HepG2 (cell line): Measurements from ENCODE around the gene MEDAG. TPM values are rescaled to one million over a fixed set of nuclear protein-coding genes. Genes with fewer than 3 reads are reported as not detected.

ENCODE experiments used
- ATAC-seq: fragments of 200-7000 bp; cut with Tn5 transposase; 3 replicates; pipeline ENCODE4 v1.9.1; 2020; ENCODE audit warnings: mild to moderate bottlenecking, moderate library complexity
- BruUV-seq: library from RNA; stranded (reverse); fragments of 400-500 nt; replicated peaks from 2 replicates; lab custom pipeline; 2021; lab: Mats Ljungman, UMichigan
- CTCF ChIA-PET: fragments of 300-600 bp; formaldehyde crosslinking; extraction: SDS; loops from one replicate; lab custom pipeline; 2021; ENCODE audit warnings: low total read pairs, inconsistent platforms, low intra/inter-chr PET ratio; lab: Yijun Ruan, JAX
- POLR2A ChIA-PET: fragments of 350-600 bp; sonication (Branson Sonifier 250); formaldehyde crosslinking; loops from one replicate; lab custom pipeline; 2020; ENCODE audit warnings: antibody characterized with exemption, inconsistent platforms; lab: Yijun Ruan, JAX
- DNase-seq: peaks from one replicate; pipeline ENCODE4 v3.0.0-alpha.2; 2015; ENCODE audit warnings: low spot score
- FAIRE-seq: peaks from 3 replicates; lab custom pipeline; 2011; peaks lifted over from hg19 to GRCh38; lab: Jason Lieb, UNC
- H2AFZ ChIP-seq: one replicate; pipeline ENCODE4 v1.6.1; 2011; ENCODE audit warnings: low read length, inconsistent platforms
- H3K27ac ChIP-seq: fragments of 300-600 bp; 3 replicates; pipeline ENCODE4 v1.8.0; 2011; ENCODE audit warnings: mixed run types, mild to moderate bottlenecking, mixed read lengths, low read length, inconsistent platforms; ENCODE audit not compliant: insufficient read depth; ENCODE audit errors: extremely low read length
- H3K27me3 ChIP-seq, 2 experiments: fragments of 200-600 bp in 1 of 2; 2 replicates in 1 of 2; 3 replicates in 1 of 2; pipeline versions ENCODE4 v1.6.0 to v1.8.0; 2011; ENCODE audit warnings: low read length in 2 of 2, mild to moderate bottlenecking in 2 of 2, moderate library complexity in 2 of 2, inconsistent platforms in 1 of 2; ENCODE audit not compliant: insufficient read depth in 2 of 2, control insufficient read depth in 1 of 2
- H3K36me3 ChIP-seq, 2 experiments: fragments of 200-600 bp in 1 of 2; replicated peaks in 1 of 2; 2 replicates in 1 of 2; 3 replicates in 1 of 2; pipeline versions ENCODE4 v1.5.1 to v1.8.0; 2011; ENCODE audit warnings: low read length in 2 of 2, inconsistent platforms in 1 of 2; ENCODE audit not compliant: insufficient read depth in 2 of 2, control insufficient read depth in 1 of 2
- H3K4me1 ChIP-seq: 2 replicates; pipeline ENCODE4 v1.5.1; 2012; ENCODE audit warnings: low read length, inconsistent platforms; ENCODE audit not compliant: insufficient read depth
- H3K4me2 ChIP-seq: 2 replicates; pipeline ENCODE4 v1.6.0; 2011; ENCODE audit warnings: low read depth, low read length, inconsistent platforms
- H3K4me3 ChIP-seq, 3 experiments: fragments of 200-600 bp in 1 of 3; sonication (generic), shearing (Covaris generic) in 1 of 3; replicated peaks in 1 of 3; 2 replicates each; pipeline ENCODE4 v1.5.1; 2011 to 2016; ENCODE audit warnings: low read length in 3 of 3, inconsistent platforms in 2 of 3, low read depth in 2 of 3, mild to moderate bottlenecking in 2 of 3, control low read depth in 1 of 3, mixed read lengths in 1 of 3; ENCODE audit not compliant: insufficient read depth in 1 of 3
- H3K79me2 ChIP-seq: one replicate; pipeline ENCODE4 v1.6.1; 2011; ENCODE audit warnings: low read length, inconsistent platforms; ENCODE audit not compliant: insufficient read depth
- H3K9ac ChIP-seq: 2 replicates; pipeline ENCODE4 v1.6.0; 2011; ENCODE audit warnings: mild to moderate bottlenecking, low read depth, low read length, inconsistent platforms; ENCODE audit not compliant: insufficient read depth
- H3K9me3 ChIP-seq: 2 replicates; pipeline ENCODE4 v1.5.1; 2012; ENCODE audit warnings: mild to moderate bottlenecking, low read length
- H4K20me1 ChIP-seq: 2 replicates; pipeline ENCODE4 v1.6.0; 2011; ENCODE audit warnings: inconsistent platforms, mild to moderate bottlenecking, low read length, moderate library complexity; ENCODE audit not compliant: insufficient read depth
- CTCF ChIP-seq: sonication (generic); formaldehyde crosslinking; IDR thresholded peaks from 2 replicates; pipeline ENCODE4 v1.5.0; 2020; ENCODE audit warnings: mild to moderate bottlenecking, missing genetic modification reagents, moderate library complexity
- HOXA7 ChIP-seq: sonication (generic); formaldehyde crosslinking; IDR thresholded peaks from 2 replicates; pipeline ENCODE4 v1.8.1; 2022; ENCODE audit warnings: mild to moderate bottlenecking, missing genetic modification reagents, moderate library complexity
- NR1H2 ChIP-seq: sonication (generic); formaldehyde crosslinking; IDR thresholded peaks from 2 replicates; pipeline ENCODE4 v1.8.1; 2022; ENCODE audit warnings: low read depth, missing genetic modification reagents, borderline replicate concordance
- STAG1 ChIP-seq: sonication (generic); formaldehyde crosslinking; IDR thresholded peaks from 2 replicates; pipeline ENCODE4 v1.4.0; 2020; ENCODE audit warnings: missing genetic modification reagents
- ZNF737 ChIP-seq: sonication (generic); formaldehyde crosslinking; IDR thresholded peaks from 2 replicates; pipeline ENCODE4 v1.5.0; 2020; ENCODE audit warnings: missing genetic modification reagents, mild to moderate bottlenecking, borderline replicate concordance
- ZNF883 ChIP-seq: sonication (generic); formaldehyde crosslinking; IDR thresholded peaks from 2 replicates; pipeline ENCODE4 v1.5.1; 2020; ENCODE audit warnings: mild to moderate bottlenecking, missing genetic modification reagents; ENCODE audit errors: not compliant biosample characterization
- WGBS: methylation state at CpG from one replicate; pipeline ENCODE4 v1.1.6; 2017; ENCODE audit warnings: low lambda C conversion rate; 5-methylcytosine and 5-hydroxymethylcytosine counted together
- in situ Hi-C: cut with HindIII; loops from 2 replicates; pipeline ENCODE4 v1.10.0; 2017; ENCODE audit warnings: low pct_unique_long_range_greater_than_20kb; ENCODE audit not compliant: extremely low pct_ligation_motif_present
- intact Hi-C: fragments of 100-400 bp; cut with micrococcal nuclease; formaldehyde crosslinking; loops from one replicate; pipeline ENCODE4 v1.10.0; 2022; ENCODE audit not compliant: unreplicated experiment
- polyA plus RNA-seq, 8 experiments: library from polyadenylated mRNA; depleted of rRNA in 3 of 8; stranded (reverse) in 7 of 8; unstranded in 1 of 8; fragments of >200 nt; fragmentation: Illumina TruSeq in 4 of 8; extraction: Trizol in 4 of 8; gene quantifications; 2 replicates each; pipeline versions ENCODE4 v1.2.1 to v1.2.3, GENCODE V29; 2011 to 2016; ENCODE audit warnings: low read depth in 4 of 8, missing spikeins in 1 of 8, mixed read lengths in 1 of 8; ENCODE audit not compliant: insufficient read depth in 1 of 8
- total RNA-seq, 5 experiments: library from RNA; depleted of rRNA; stranded (reverse); fragments of >200 nt; fragmentation: Illumina TruSeq; extraction: Trizol; gene quantifications; 2 replicates each; pipeline ENCODE4 v1.2.3, GENCODE V29; 2016; ENCODE audit warnings: low read depth in 1 of 5
- TF ChIP-seq, protein P1 (sequence below): sonication (generic); formaldehyde crosslinking; IDR thresholded peaks from 2 replicates; pipeline ENCODE4 v1.5.1; 2020; ENCODE audit warnings: mild to moderate bottlenecking, missing genetic modification reagents, moderate library complexity

Gene MEDAG
- total and polyA plus RNA-seq, 2 of the 13 experiments (the other 11 are each of a cell fraction or from before 2014, with no cell fraction given), result not detected

- no peak for DNase-seq
- in situ Hi-C loops, result loop anchor here (5.0 to 10.0 kb wide), 2 partner anchors 180 to 188 kb away; no protein-coding TSS in a partner anchor
Measured at GRCh38 chr13:30857018-30857417, 49.1 kb upstream of the MEDAG start.

More at GRCh38 chr13:30857018-30857417, 49.1 kb upstream of the MEDAG start:
- H3K36me3 ChIP-seq, result no peaks in the 10 kb centered on the region
- intact Hi-C loops, result no loop called here
- no peaks in the 10 kb centered on the region for H3K9me3 ChIP-seq
- CTCF ChIA-PET, result no interaction called here
- H3K4me3 ChIP-seq, result no peak overlapping the region
- FAIRE-seq, result no peak
- POLR2A ChIA-PET, result no interaction called here
- BruUV-seq, result no TSS peak
- no peak overlapping the region for H3K27ac ChIP-seq
- no peaks in the 10 kb centered on the region; a peak in 2 of 5 replicates for H3K27me3 ChIP-seq
- H3K79me2 ChIP-seq, result no peaks in the 10 kb centered on the region
- no peak overlapping the region for H3K9ac ChIP-seq
- peaks cover 46% of the 10 kb centered on the region for H3K4me1 ChIP-seq
- no peak for TF ChIP-seq HOXA7
- TF ChIP-seq NR1H2 (CRISPR knock-in tag), result no peak
- TF ChIP-seq STAG1 (CRISPR knock-in tag), result peak; percentile 32; the same call in 1 of the 2 replicates
- no peak for TF ChIP-seq ZNF737 (CRISPR knock-in tag)
- TF ChIP-seq ZNF883, result no peak
- TF ChIP-seq, protein P1, sequence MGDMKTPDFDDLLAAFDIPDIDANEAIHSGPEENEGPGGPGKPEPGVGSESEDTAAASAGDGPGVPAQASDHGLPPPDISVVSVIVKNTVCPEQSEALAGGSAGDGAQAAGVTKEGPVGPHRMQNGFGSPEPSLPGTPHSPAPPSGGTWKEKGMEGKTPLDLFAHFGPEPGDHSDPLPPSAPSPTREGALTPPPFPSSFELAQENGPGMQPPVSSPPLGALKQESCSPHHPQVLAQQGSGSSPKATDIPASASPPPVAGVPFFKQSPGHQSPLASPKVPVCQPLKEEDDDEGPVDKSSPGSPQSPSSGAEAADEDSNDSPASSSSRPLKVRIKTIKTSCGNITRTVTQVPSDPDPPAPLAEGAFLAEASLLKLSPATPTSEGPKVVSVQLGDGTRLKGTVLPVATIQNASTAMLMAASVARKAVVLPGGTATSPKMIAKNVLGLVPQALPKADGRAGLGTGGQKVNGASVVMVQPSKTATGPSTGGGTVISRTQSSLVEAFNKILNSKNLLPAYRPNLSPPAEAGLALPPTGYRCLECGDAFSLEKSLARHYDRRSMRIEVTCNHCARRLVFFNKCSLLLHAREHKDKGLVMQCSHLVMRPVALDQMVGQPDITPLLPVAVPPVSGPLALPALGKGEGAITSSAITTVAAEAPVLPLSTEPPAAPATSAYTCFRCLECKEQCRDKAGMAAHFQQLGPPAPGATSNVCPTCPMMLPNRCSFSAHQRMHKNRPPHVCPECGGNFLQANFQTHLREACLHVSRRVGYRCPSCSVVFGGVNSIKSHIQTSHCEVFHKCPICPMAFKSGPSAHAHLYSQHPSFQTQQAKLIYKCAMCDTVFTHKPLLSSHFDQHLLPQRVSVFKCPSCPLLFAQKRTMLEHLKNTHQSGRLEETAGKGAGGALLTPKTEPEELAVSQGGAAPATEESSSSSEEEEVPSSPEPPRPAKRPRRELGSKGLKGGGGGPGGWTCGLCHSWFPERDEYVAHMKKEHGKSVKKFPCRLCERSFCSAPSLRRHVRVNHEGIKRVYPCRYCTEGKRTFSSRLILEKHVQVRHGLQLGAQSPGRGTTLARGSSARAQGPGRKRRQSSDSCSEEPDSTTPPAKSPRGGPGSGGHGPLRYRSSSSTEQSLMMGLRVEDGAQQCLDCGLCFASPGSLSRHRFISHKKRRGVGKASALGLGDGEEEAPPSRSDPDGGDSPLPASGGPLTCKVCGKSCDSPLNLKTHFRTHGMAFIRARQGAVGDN, result 0 out of 2 replicates have a peak, but pooled peaks have one; percentile 17
- peak; percentile 46 for TF ChIP-seq CTCF (CRISPR knock-in tag)
- 44% methylated on average over 3 of the region's 4 CpGs for WGBS
- peak overlapping the region; percentile 28 for H2AFZ ChIP-seq
- no peaks in the 10 kb centered on the region for H4K20me1 ChIP-seq
- ATAC-seq, result peak; percentile 89
- peak overlapping the region; percentile 59; the same call in 1 of the 2 replicates for H3K4me2 ChIP-seq
